Neural progenitor cell (in vitro differentiated cells): ENCODE data around the gene BMF. TPM values are rescaled to one million over a fixed set of nuclear protein-coding genes. Genes with fewer than 3 reads are reported as not detected.

ENCODE experiments used
- DNase-seq: peaks from one replicate; pipeline ENCODE4 v3.0.0-alpha.2; 2016; ENCODE audit warnings: low spot score
- H2AFZ ChIP-seq: fragments of 200-600 bp; sonication (generic); replicated peaks from 2 replicates; pipeline ENCODE4 v1.6.1; 2016; ENCODE audit warnings: antibody characterized with exemption
- H3F3A ChIP-seq: fragments of 200-600 bp; sonication (generic); 2 replicates; pipeline ENCODE4 v1.6.1; 2016; ENCODE audit warnings: antibody characterized with exemption, low read depth
- H3K27ac ChIP-seq: fragments of 200-600 bp; sonication (generic); 2 replicates; pipeline ENCODE4 v1.5.1; 2016; ENCODE audit warnings: mild to moderate bottlenecking
- H3K27me3 ChIP-seq: fragments of 200-600 bp; sonication (generic); 2 replicates; pipeline ENCODE4 v1.6.1; 2016; ENCODE audit warnings: mild to moderate bottlenecking, moderate library complexity
- H3K36me3 ChIP-seq: fragments of 200-600 bp; sonication (generic); 2 replicates; pipeline ENCODE4 v1.5.1; 2016
- H3K4me1 ChIP-seq: fragments of 200-600 bp; sonication (generic); 2 replicates; pipeline ENCODE4 v1.6.1; 2016; ENCODE audit warnings: mixed run types
- H3K4me2 ChIP-seq: fragments of 200-600 bp; sonication (generic); 2 replicates; pipeline ENCODE4 v1.6.1; 2016
- H3K4me3 ChIP-seq: fragments of 200-600 bp; sonication (generic); 2 replicates; pipeline ENCODE4 v1.5.1; 2016
- H3K79me2 ChIP-seq: fragments of 200-600 bp; sonication (generic); 2 replicates; pipeline ENCODE4 v1.6.1; 2016; ENCODE audit warnings: low read depth
- H3K9ac ChIP-seq: fragments of 200-600 bp; sonication (generic); 2 replicates; pipeline ENCODE4 v1.6.1; 2016
- H3K9me3 ChIP-seq: fragments of 200-600 bp; sonication (generic); 2 replicates; pipeline ENCODE4 v1.5.1; 2016; ENCODE audit warnings: low read depth
- H4K20me1 ChIP-seq: fragments of 200-600 bp; sonication (generic); 2 replicates; pipeline ENCODE4 v1.6.1; 2016; ENCODE audit warnings: low read depth
- H3K27ac Mint-ChIP-seq: 3 replicates; pipeline ENCODE4 v1.8.0; 2021; ENCODE audit warnings: mixed read lengths
- H3K27me3 Mint-ChIP-seq: 2 replicates; pipeline ENCODE4 v1.8.0; 2022; ENCODE audit warnings: low read depth, mild to moderate bottlenecking, inconsistent platforms, moderate library complexity, mixed read lengths; ENCODE audit not compliant: insufficient read depth
- H3K36me3 Mint-ChIP-seq: 3 replicates; pipeline ENCODE4 v1.8.0; 2021; ENCODE audit warnings: mixed read lengths
- H3K4me1 Mint-ChIP-seq: 3 replicates; pipeline ENCODE4 v1.8.0; 2021; ENCODE audit warnings: mixed read lengths
- H3K4me3 Mint-ChIP-seq: 3 replicates; pipeline ENCODE4 v1.8.0; 2021; ENCODE audit warnings: mild to moderate bottlenecking, moderate library complexity, mixed read lengths
- H3K9me3 Mint-ChIP-seq: 3 replicates; pipeline ENCODE4 v1.8.0; 2020; ENCODE audit warnings: mixed read lengths
- CTCF ChIP-seq: fragments of 200-600 bp; sonication (generic); IDR thresholded peaks from 2 replicates; pipeline ENCODE4 v1.5.1; 2017; ENCODE audit warnings: antibody characterized with exemption, mild to moderate bottlenecking
- EZH2 ChIP-seq: fragments of 200-600 bp; sonication (generic); IDR thresholded peaks from 2 replicates; pipeline ENCODE4 v1.6.1; 2017; ENCODE audit warnings: antibody characterized with exemption, mild to moderate bottlenecking, moderate library complexity
- EZH2phosphoT487 ChIP-seq: fragments of 200-600 bp; sonication (generic); IDR thresholded peaks from 2 replicates; pipeline ENCODE4 v1.6.1; 2017; ENCODE audit warnings: antibody characterized with exemption
- total RNA-seq: library from RNA; depleted of rRNA; stranded (reverse); fragments of >200 nt; gene quantifications from 2 replicates; pipeline ENCODE4 v1.2.3, GENCODE V29; 2015; ENCODE audit warnings: low replicate concordance

The BMF gene
- total RNA-seq, 1 donor from 2014 or later = 8.0 TPM

DNA sequence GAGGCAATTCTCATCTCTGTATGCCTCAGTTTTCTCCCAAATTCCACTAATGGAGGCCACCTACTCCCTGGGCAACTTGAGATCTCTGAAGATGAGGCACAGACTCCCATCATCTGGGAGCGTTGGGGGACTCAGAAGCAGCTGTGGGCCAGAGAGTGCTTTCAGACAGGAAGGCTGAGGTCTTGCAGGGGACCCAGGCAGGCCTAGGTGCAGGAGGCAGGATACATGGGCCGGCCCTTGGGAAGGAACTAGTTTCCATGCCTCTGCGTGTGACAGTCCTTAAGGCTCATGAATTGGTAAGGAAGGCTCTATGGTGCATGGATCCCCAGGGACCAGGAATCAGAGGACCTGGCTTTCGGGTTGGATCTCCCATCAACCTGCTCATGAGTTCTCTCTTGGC lies 14.5 kb downstream of the BMF start:
- no peak for DNase-seq
- TF ChIP-seq CTCF = no peak
- TF ChIP-seq EZH2phosphoT487 = no peak
- TF ChIP-seq EZH2 = no peak
- H2AFZ ChIP-seq = no peak overlapping the region
- no peak overlapping the region for H3K27ac ChIP-seq
- H3K36me3 ChIP-seq = no peaks in the 10 kb centered on the region
- peaks cover 32% of the 10 kb centered on the region for H3K36me3 Mint-ChIP-seq
- H3K4me3 ChIP-seq = no peak overlapping the region
- peaks cover 15% of the 10 kb centered on the region for H3K27me3 Mint-ChIP-seq
- H3K4me2 ChIP-seq = peak overlapping the region; percentile 57
- peaks cover 97% of the 10 kb centered on the region for H3K4me1 Mint-ChIP-seq
- H3K79me2 ChIP-seq = no peaks in the 10 kb centered on the region
- H3K4me1 ChIP-seq = peaks cover 65% of the 10 kb centered on the region
- no peak overlapping the region for H3K9ac ChIP-seq
- no peaks in the 10 kb centered on the region for H3K9me3 ChIP-seq
- H4K20me1 ChIP-seq = peaks cover 76% of the 10 kb centered on the region
- peak overlapping the region; percentile 60 for H3K4me3 Mint-ChIP-seq
- peaks cover 53% of the 10 kb centered on the region for H3F3A ChIP-seq
- peaks cover 51% of the 10 kb centered on the region for H3K27me3 ChIP-seq
- H3K27ac Mint-ChIP-seq = no peak overlapping the region
- no peaks in the 10 kb centered on the region for H3K9me3 Mint-ChIP-seq

DNA sequence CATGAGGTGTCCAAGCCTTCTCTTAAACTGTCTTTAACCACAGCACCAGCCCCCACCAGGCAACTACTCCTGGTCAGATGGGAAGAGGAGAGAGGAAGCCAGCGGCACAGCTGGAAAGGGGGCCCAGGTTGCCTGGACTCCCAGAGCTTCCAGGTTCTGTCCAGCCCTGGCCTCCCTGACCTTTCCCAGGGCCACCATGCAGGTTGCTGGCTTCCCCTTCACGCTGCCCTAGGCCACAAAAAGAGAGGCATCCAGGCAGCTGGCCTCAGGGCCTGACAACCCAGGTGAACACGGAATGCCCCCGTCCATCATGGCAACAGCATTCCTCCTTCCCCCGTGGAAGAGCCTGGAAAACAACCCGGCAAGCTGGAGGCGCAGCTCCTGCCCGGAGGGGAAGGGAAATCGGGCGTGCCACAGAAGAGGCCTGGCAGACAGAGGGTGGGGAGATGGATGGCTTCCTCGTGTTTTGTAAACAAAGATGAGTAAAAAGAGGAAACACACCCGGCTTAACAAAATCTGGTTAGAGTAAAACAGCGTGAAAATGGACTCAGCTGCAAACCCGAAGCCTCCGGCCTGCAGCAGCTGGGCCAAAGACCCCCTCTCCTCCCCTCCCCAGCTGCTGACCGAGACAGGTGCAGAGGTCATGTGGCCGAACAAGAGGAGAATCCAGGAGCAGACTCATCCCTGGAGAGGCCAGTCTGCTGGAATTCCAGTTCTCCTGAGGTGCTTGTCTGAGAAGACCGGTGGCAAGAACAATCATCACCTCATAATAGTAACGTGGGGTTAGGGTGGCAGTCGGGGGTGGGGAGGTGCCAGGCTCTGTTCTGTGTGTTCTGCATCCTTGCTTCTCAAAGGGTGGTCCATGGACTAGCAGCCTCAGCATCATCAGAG lies 15.5 kb downstream of the BMF start:
- peaks cover 32% of the 10 kb centered on the region for H3K36me3 Mint-ChIP-seq
- H3K9ac ChIP-seq = no peak overlapping the region
- no peak overlapping the region for H3K4me3 ChIP-seq
- peak overlapping the region; percentile 57 for H3K4me2 ChIP-seq
- peak; percentile 67 for DNase-seq
- H3K9me3 Mint-ChIP-seq = no peaks in the 10 kb centered on the region
- no peaks in the 10 kb centered on the region for H3K9me3 ChIP-seq
- peaks cover 83% of the 10 kb centered on the region for H4K20me1 ChIP-seq
- H3K27ac Mint-ChIP-seq = peak overlapping the region; percentile 91
- peaks cover 15% of the 10 kb centered on the region for H3K27me3 Mint-ChIP-seq
- H3K4me1 Mint-ChIP-seq = peaks cover 97% of the 10 kb centered on the region
- no peaks in the 10 kb centered on the region for H3K79me2 ChIP-seq
- no peaks in the 10 kb centered on the region for H3K36me3 ChIP-seq
- peaks cover 49% of the 10 kb centered on the region for H3K27me3 ChIP-seq
- H3K4me3 Mint-ChIP-seq = peak overlapping the region; percentile 60
- H3K27ac ChIP-seq = peak overlapping the region; percentile 39
- H2AFZ ChIP-seq = no peak overlapping the region
- TF ChIP-seq EZH2phosphoT487 (peak; percentile 27), EZH2 (no peak), CTCF (no peak)
- peaks cover 65% of the 10 kb centered on the region for H3K4me1 ChIP-seq
- H3F3A ChIP-seq = peaks cover 54% of the 10 kb centered on the region

GRCh38 chr15:40092256-40092978 lies 16.3 kb downstream of the BMF start:
- Mint-ChIP-seq H3K4me1 (peaks cover 97% of the 10 kb centered on the region), H3K36me3 (peaks cover 32% of the 10 kb centered on the region), H3K27me3 (peaks cover 14% of the 10 kb centered on the region), H3K27ac (peak overlapping the region; percentile 91), H3K9me3 (no peaks in the 10 kb centered on the region), H3K4me3 (peak overlapping the region; percentile 60)
- Histone ChIP-seq H3K27ac (peak overlapping the region; percentile 39), H4K20me1 (peaks cover 82% of the 10 kb centered on the region), H3K27me3 (peaks cover 43% of the 10 kb centered on the region), H3K9me3 (no peaks in the 10 kb centered on the region), H3K4me3 (peak overlapping the region; percentile 14), H3K9ac (no peak overlapping the region), H3K4me1 (peaks cover 68% of the 10 kb centered on the region), H3K79me2 (no peaks in the 10 kb centered on the region), H3K36me3 (no peaks in the 10 kb centered on the region), H3K4me2 (peak overlapping the region; percentile 57), H2AFZ (no peak overlapping the region), H3F3A (peaks cover 58% of the 10 kb centered on the region)
- peak; percentile 80 for DNase-seq
- TF ChIP-seq EZH2phosphoT487 = no peak
- TF ChIP-seq CTCF = no peak
- no peak for TF ChIP-seq EZH2
